ENCODE data around the gene LRRN4CL. TPM values are rescaled to one million over a fixed set of nuclear protein-coding genes. Genes with fewer than 3 reads are reported as not detected.
"Not testable (repeated sequence)": the region's sequence is repeated elsewhere in the genome, so short reads cannot be mapped to it uniquely, and the experiment has no call there.

Gene LRRN4CL
- polyA plus RNA-seq (2013, experiment 1 of 2): 0.55 TPM
- polyA plus RNA-seq (2013, experiment 2 of 2): 0.25 TPM

- H3K4me3 ChIP-seq (ENCODE audit: extremely low read depth, insufficient read depth, low read length, poor library complexity, severe bottlenecking): no peak within 1 kb of the TSS
Measured at GRCh38 chr11:62689421-62690183, at the start of gene LRRN4CL. LRRN4CL (minus strand) TSS chr11:62689530; CDS start chr11:62688508, 1,022 bp downstream.

GRCh38 chr11:62737196-62737595, 47.9 kb upstream of the LRRN4CL start:
- H3K9me3 ChIP-seq (ENCODE audit: control insufficient read depth, low read length): no peaks in the 10 kb centered on the region
- peaks cover 86% of the 10 kb centered on the region for H3K36me3 ChIP-seq (ENCODE audit: control insufficient read depth, insufficient read depth, low read length)
- H3K4me1 ChIP-seq (ENCODE audit: control insufficient read depth, insufficient read depth, low read length, poor library complexity, severe bottlenecking): no peaks in the 10 kb centered on the region

More at GRCh38 chr11:62689421-62690183, at the start of gene LRRN4CL:
- peaks cover 45% of the 10 kb centered on the region for H3K36me3 ChIP-seq (ENCODE audit: control insufficient read depth, insufficient read depth, low read length)
- H3K27ac ChIP-seq (ENCODE audit: low read depth, low read length, severe bottlenecking): peak within 1 kb of the TSS; percentile 59
- H3K4me1 ChIP-seq (ENCODE audit: control insufficient read depth, insufficient read depth, low read length, poor library complexity, severe bottlenecking): peaks cover 12% of the 10 kb centered on the region
- WGBS, 2 experiments (ENCODE audit: insufficient coverage in 2 of 2): 79 to 95% methylated on average over 6 to 8 of the region's 11 CpGs
- no peaks in the 10 kb centered on the region for H3K9me3 ChIP-seq (ENCODE audit: control insufficient read depth, low read length)

GRCh38 chr11:62732830-62733229, 43.5 kb upstream of the LRRN4CL start:
- no peaks in the 10 kb centered on the region for H3K9me3 ChIP-seq (ENCODE audit: control insufficient read depth, low read length)
- no peak overlapping the region for H3K4me3 ChIP-seq (ENCODE audit: extremely low read depth, insufficient read depth, low read length, poor library complexity, severe bottlenecking)
- peaks cover 69% of the 10 kb centered on the region for H3K36me3 ChIP-seq (ENCODE audit: control insufficient read depth, insufficient read depth, low read length)
- H3K4me1 ChIP-seq (ENCODE audit: control insufficient read depth, insufficient read depth, low read length, poor library complexity, severe bottlenecking): peaks cover 4% of the 10 kb centered on the region
- H3K27ac ChIP-seq (ENCODE audit: low read depth, low read length, severe bottlenecking): no peak overlapping the region
- 100% methylated on average over 1 of the region's 2 CpGs; no CpG with 5 or more reads in 1 of the 2 experiments for WGBS, 2 experiments (ENCODE audit: insufficient coverage in 2 of 2)

More at GRCh38 chr11:62737196-62737595, 47.9 kb upstream of the LRRN4CL start:
- Histone ChIP-seq H3K4me3 (ENCODE audit: extremely low read depth, insufficient read depth, low read length, poor library complexity, severe bottlenecking) (no peak overlapping the region), H3K27ac (ENCODE audit: low read depth, low read length, severe bottlenecking) (no peak overlapping the region)

- H3K4me3 ChIP-seq (ENCODE audit: extremely low read depth, insufficient read depth, low read length, poor library complexity, severe bottlenecking): peak overlapping the region; percentile 98
- H3K4me1 ChIP-seq (ENCODE audit: control insufficient read depth, insufficient read depth, low read length, poor library complexity, severe bottlenecking); H3K27ac ChIP-seq (ENCODE audit: low read depth, low read length, severe bottlenecking); H3K9me3 ChIP-seq (ENCODE audit: control insufficient read depth, low read length): not testable (repeated sequence)
- WGBS, 2 experiments (ENCODE audit: insufficient coverage in 2 of 2): 94 to 98% methylated on average over 8 to 14 of the region's 14 CpGs
- peaks cover 51% of the 10 kb centered on the region for H3K36me3 ChIP-seq (ENCODE audit: control insufficient read depth, insufficient read depth, low read length)
Measured at GRCh38 chr11:62730076-62730475, 40.7 kb upstream of the LRRN4CL start.

GRCh38 chr11:62728171-62728988, 39.0 kb upstream of the LRRN4CL start, which contains the start of gene TTC9C:
TTC9C (plus strand) TSS chr11:62728486; CDS start chr11:62728849, 363 bp downstream.
- Histone ChIP-seq H3K9me3 (ENCODE audit: control insufficient read depth, low read length) (no peaks in the 10 kb centered on the region), H3K4me3 (ENCODE audit: extremely low read depth, insufficient read depth, low read length, poor library complexity, severe bottlenecking) (peak within 1 kb of the TSS; percentile 98), H3K27ac (ENCODE audit: low read depth, low read length, severe bottlenecking) (peak within 1 kb of the TSS; percentile 98), H3K4me1 (ENCODE audit: control insufficient read depth, insufficient read depth, low read length, poor library complexity, severe bottlenecking) (peaks cover 4% of the 10 kb centered on the region), H3K36me3 (ENCODE audit: control insufficient read depth, insufficient read depth, low read length) (peaks cover 46% of the 10 kb centered on the region)
- 0% methylated on average over 18 of the region's 29 CpGs for WGBS, 2 experiments (ENCODE audit: insufficient coverage in 2 of 2)

GRCh38 chr11:62727872-62728170, 38.5 kb upstream of the LRRN4CL start:
- H3K9me3 ChIP-seq (ENCODE audit: control insufficient read depth, low read length): no peaks in the 10 kb centered on the region
- peak overlapping the region; percentile 98 for H3K4me3 ChIP-seq (ENCODE audit: extremely low read depth, insufficient read depth, low read length, poor library complexity, severe bottlenecking)
- peaks cover 46% of the 10 kb centered on the region for H3K36me3 ChIP-seq (ENCODE audit: control insufficient read depth, insufficient read depth, low read length)
- 0% methylated on average over 10 to 17 of the region's 20 CpGs for WGBS, 2 experiments (ENCODE audit: insufficient coverage in 2 of 2)
- peaks cover 4% of the 10 kb centered on the region for H3K4me1 ChIP-seq (ENCODE audit: control insufficient read depth, insufficient read depth, low read length, poor library complexity, severe bottlenecking)
- H3K27ac ChIP-seq (ENCODE audit: low read depth, low read length, severe bottlenecking): peak overlapping the region; percentile 98

- no peaks in the 10 kb centered on the region for H3K9me3 ChIP-seq (ENCODE audit: control insufficient read depth, low read length)
- peak within 1 kb of the TSS; percentile 98 for H3K4me3 ChIP-seq (ENCODE audit: extremely low read depth, insufficient read depth, low read length, poor library complexity, severe bottlenecking)
- peaks cover 47% of the 10 kb centered on the region for H3K36me3 ChIP-seq (ENCODE audit: control insufficient read depth, insufficient read depth, low read length)
- peak within 1 kb of the TSS; percentile 98 for H3K27ac ChIP-seq (ENCODE audit: low read depth, low read length, severe bottlenecking)
- H3K4me1 ChIP-seq (ENCODE audit: control insufficient read depth, insufficient read depth, low read length, poor library complexity, severe bottlenecking): peaks cover 8% of the 10 kb centered on the region
- 0% methylated on average over 57 to 59 of the region's 72 CpGs for WGBS, 2 experiments (ENCODE audit: insufficient coverage in 2 of 2)
Measured at GRCh38 chr11:62727165-62727871, 38.0 kb upstream of the LRRN4CL start, which contains the start of gene HNRNPUL2. HNRNPUL2 (minus strand) TSS chr11:62727457; CDS start chr11:62727156, 301 bp downstream.

GRCh38 chr11:62726915-62727164, 37.5 kb upstream of the LRRN4CL start:
- whole genome bisulfite sequencing, 2 experiments (ENCODE audit: insufficient coverage in 2 of 2): 0% methylated on average over 20 to 30 of the region's 37 CpGs
- H3K4me3 ChIP-seq (ENCODE audit: extremely low read depth, insufficient read depth, low read length, poor library complexity, severe bottlenecking): peak overlapping the region; percentile 98
- H3K36me3 ChIP-seq (ENCODE audit: control insufficient read depth, insufficient read depth, low read length): peaks cover 50% of the 10 kb centered on the region
- peak overlapping the region; percentile 98 for H3K27ac ChIP-seq (ENCODE audit: low read depth, low read length, severe bottlenecking)
- no peaks in the 10 kb centered on the region for H3K9me3 ChIP-seq (ENCODE audit: control insufficient read depth, low read length)
- peaks cover 9% of the 10 kb centered on the region for H3K4me1 ChIP-seq (ENCODE audit: control insufficient read depth, insufficient read depth, low read length, poor library complexity, severe bottlenecking)

- peak overlapping the region; percentile 98 for H3K27ac ChIP-seq (ENCODE audit: low read depth, low read length, severe bottlenecking)
- peaks cover 9% of the 10 kb centered on the region for H3K4me1 ChIP-seq (ENCODE audit: control insufficient read depth, insufficient read depth, low read length, poor library complexity, severe bottlenecking)
- H3K36me3 ChIP-seq (ENCODE audit: control insufficient read depth, insufficient read depth, low read length): peaks cover 52% of the 10 kb centered on the region
- peak overlapping the region; percentile 98 for H3K4me3 ChIP-seq (ENCODE audit: extremely low read depth, insufficient read depth, low read length, poor library complexity, severe bottlenecking)
- H3K9me3 ChIP-seq (ENCODE audit: control insufficient read depth, low read length): no peaks in the 10 kb centered on the region
- 0 to 1% methylated on average over 46 to 48 of the region's 51 CpGs for WGBS, 2 experiments (ENCODE audit: insufficient coverage in 2 of 2)
Measured at GRCh38 chr11:62726156-62726914, 37.0 kb upstream of the LRRN4CL start.

- H3K36me3 ChIP-seq (ENCODE audit: control insufficient read depth, insufficient read depth, low read length): peaks cover 54% of the 10 kb centered on the region
- peak overlapping the region; percentile 98 for H3K27ac ChIP-seq (ENCODE audit: low read depth, low read length, severe bottlenecking)
- WGBS, 2 experiments (ENCODE audit: insufficient coverage in 2 of 2): 0% methylated on average over 6 of the region's 7 CpGs
- H3K4me3 ChIP-seq (ENCODE audit: extremely low read depth, insufficient read depth, low read length, poor library complexity, severe bottlenecking): peak overlapping the region; percentile 98
- H3K4me1 ChIP-seq (ENCODE audit: control insufficient read depth, insufficient read depth, low read length, poor library complexity, severe bottlenecking): peaks cover 9% of the 10 kb centered on the region
- no peaks in the 10 kb centered on the region for H3K9me3 ChIP-seq (ENCODE audit: control insufficient read depth, low read length)
Measured at GRCh38 chr11:62725646-62726045, 36.3 kb upstream of the LRRN4CL start.
